Spinal cord (tissue), 10 donors: Measurements from ENCODE around the gene KDELR3. TPM values are rescaled to one million over a fixed set of nuclear protein-coding genes. Genes with fewer than 3 reads are reported as not detected.
"Not testable (repeated sequence)": the region's sequence is repeated elsewhere in the genome, so short reads cannot be mapped to it uniquely, and the experiment has no call there.

Source experiments
- DNase-seq, 6 donors: peaks; one replicate each; pipeline versions ENCODE4 v3.0.0 to v3.0.0-alpha.2; 2013 to 2015; ENCODE audit warnings: low spot score in 6 of 6, low read depth in 4 of 6
- H3K27ac ChIP-seq: one replicate; pipeline ENCODE4 v1.5.1; 2013; ENCODE audit warnings: low read depth, low read length, control low read depth
- H3K27me3 ChIP-seq: one replicate; pipeline ENCODE4 v1.6.1; 2013; ENCODE audit warnings: low read length; ENCODE audit not compliant: control insufficient read depth, insufficient read depth
- H3K36me3 ChIP-seq: one replicate; pipeline ENCODE4 v1.6.1; 2013; ENCODE audit warnings: low read length; ENCODE audit not compliant: control insufficient read depth, insufficient read depth
- H3K4me1 ChIP-seq: one replicate; pipeline ENCODE4 v1.6.1; 2013; ENCODE audit warnings: low read length; ENCODE audit not compliant: control insufficient read depth, insufficient read depth
- H3K4me3 ChIP-seq: one replicate; pipeline ENCODE4 v1.5.1; 2013; ENCODE audit warnings: low read depth, low read length, control low read depth
- H3K9me3 ChIP-seq: one replicate; pipeline ENCODE4 v1.6.1; 2013; ENCODE audit warnings: low read length; ENCODE audit not compliant: control insufficient read depth, insufficient read depth
- WGBS: methylation state at CpG from one replicate; pipeline ENCODE4 v1.1.5; 2013; ENCODE audit warnings: missing lambda C conversion rate; ENCODE audit not compliant: insufficient coverage; 5-methylcytosine and 5-hydroxymethylcytosine counted together
- polyA plus RNA-seq, 2 donors: library from polyadenylated mRNA; unstranded; fragments of 120-200 nt; gene quantifications; one replicate each; pipeline ENCODE4 v1.2.1, GENCODE V29; 2013; ENCODE audit not compliant: insufficient read length in 2 of 2
- total RNA-seq, 2 donors: library from RNA; depleted of rRNA in 1 of 2; stranded (reverse); fragments of 120-200 nt in 1 of 2; fragments of >200 nt in 1 of 2; gene quantifications; one replicate each; pipeline versions ENCODE4 v1.2.3 to v1.2.4, GENCODE V29; 2013 to 2014
- donor health status: healthy.

KDELR3 gene
- total and polyA plus RNA-seq, 4 donors, result 3.8 to 28.5 (median 18.0) TPM

GRCh38 chr22:38464992-38465672 lies 2.8 kb upstream of the KDELR3 start:
- Histone ChIP-seq H3K27me3 (peaks cover 45% of the 10 kb centered on the region), H3K4me1 (peaks cover 38% of the 10 kb centered on the region), H3K36me3 (no peaks in the 10 kb centered on the region), H3K9me3 (no peaks in the 10 kb centered on the region), H3K27ac (no peak overlapping the region), H3K4me3 (no peak overlapping the region)
- WGBS, result 100% methylated on average over 1 of the region's 10 CpGs
- no peak for DNase-seq

GRCh38 chr22:38465673-38466490 lies 2.0 kb upstream of the KDELR3 start:
- H3K4me3 ChIP-seq, result no peak overlapping the region
- H3K27ac ChIP-seq, result no peak overlapping the region
- no peak for DNase-seq
- H3K4me1 ChIP-seq, result peaks cover 34% of the 10 kb centered on the region
- H3K36me3 ChIP-seq, result no peaks in the 10 kb centered on the region
- no peaks in the 10 kb centered on the region for H3K9me3 ChIP-seq
- 65% methylated on average over 26 of the region's 26 CpGs for WGBS
- H3K27me3 ChIP-seq, result peaks cover 45% of the 10 kb centered on the region

DNA sequence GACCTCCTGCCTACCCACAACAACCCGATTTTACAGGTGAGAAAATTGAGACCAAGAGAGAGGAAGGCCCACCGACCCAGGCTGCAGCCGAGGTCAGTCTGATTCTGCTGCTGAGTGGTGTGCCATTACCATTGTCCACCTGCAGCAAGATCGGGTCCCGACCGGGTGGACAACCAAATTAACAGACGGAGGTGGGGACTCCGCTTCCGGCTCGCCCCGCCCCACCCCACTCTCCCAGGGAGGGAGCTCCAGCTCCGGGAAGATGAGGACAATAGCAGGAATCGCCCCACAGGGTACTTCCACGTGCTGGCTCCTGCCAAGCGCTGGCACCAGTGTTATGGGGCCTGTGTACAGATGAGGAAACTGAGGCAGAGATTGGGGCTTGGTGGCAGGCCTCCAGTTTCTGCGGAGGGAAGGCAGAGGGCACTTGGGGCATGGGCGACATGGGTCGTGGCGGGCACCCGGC lies 425 bp upstream of the KDELR3 start:
- Histone ChIP-seq H3K27me3 (peaks cover 39% of the 10 kb centered on the region), H3K9me3 (no peaks in the 10 kb centered on the region), H3K4me1 (peaks cover 21% of the 10 kb centered on the region), H3K27ac (no peak overlapping the region), H3K4me3 (peak overlapping the region; percentile 40), H3K36me3 (no peaks in the 10 kb centered on the region)
- 17% methylated on average over 19 of the region's 20 CpGs for WGBS
- no peak for DNase-seq

DNA sequence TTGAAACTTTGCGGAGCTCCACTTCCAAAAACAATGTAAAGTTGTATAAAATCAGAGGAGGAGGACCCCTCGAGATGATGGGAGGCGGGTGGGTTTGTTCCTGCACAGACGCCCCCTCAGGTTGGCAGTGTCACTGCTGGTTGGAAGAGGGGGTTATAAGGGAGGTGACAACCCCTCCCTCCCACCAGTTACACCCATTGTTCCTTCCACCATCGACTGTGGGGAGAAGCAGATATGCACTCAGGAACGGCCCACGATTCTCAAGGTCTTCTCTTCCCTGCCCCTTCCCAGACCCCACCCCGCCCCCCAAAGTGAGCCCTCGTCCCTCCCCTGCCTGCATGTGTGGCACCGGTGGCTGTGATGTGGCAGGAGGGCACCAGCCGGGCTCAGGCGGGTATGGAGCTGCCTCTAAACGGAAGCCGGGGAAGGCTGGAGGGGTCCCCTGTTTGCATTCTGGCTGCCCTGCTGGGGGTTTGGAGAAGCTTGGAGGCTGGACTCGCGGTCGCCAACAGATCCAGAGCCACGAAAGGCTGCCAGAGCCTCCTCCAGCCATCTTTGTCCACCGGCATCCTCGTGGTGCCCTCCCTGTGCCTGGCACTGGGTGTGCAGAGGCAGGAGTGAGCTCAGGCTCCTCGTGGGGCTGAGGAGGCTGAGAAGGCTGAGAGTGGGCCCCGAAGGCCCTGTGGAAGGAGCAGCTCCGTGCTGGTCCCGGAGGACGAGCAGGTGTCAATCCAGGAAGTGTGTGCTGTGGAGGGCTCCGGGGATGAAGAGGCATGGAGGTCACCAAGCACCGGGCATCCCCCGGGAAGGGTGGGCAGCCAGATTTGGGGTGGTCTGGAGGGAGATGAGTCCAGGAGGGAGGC lies 778 bp downstream of the KDELR3 start:
- Histone ChIP-seq H3K27me3 (peaks cover 35% of the 10 kb centered on the region), H3K4me3 (peak overlapping the region; percentile 60), H3K36me3 (no peaks in the 10 kb centered on the region), H3K9me3 (no peaks in the 10 kb centered on the region), H3K27ac (no peak overlapping the region), H3K4me1 (peaks cover 15% of the 10 kb centered on the region)
- DNase-seq, result no peak
- WGBS, result 82% methylated on average over 17 of the region's 28 CpGs

DNA sequence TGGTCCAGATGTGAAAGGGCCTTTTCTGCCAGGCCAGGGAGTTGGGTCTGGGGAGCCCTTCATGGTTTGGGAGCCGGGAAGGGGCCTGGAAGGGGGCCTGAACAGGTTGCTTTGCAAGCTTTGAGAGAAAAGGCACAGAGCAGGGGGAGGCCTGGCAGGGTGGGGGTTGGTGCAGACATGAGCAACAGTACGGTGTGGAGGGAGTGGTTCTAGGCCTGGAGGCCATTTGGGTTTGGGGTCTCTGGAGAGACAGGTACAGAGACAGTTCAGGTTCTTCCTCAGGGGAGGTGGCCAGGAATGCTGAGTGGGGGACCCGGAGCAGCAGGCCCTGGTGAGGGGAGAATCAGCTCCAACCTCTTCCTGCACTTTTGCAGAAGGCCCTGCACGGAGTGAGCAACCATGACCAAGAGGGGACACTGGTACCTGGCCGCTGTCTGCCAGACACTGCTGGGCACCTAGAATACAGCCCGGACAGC lies 1.4 kb downstream of the KDELR3 start:
- no peak overlapping the region for H3K27ac ChIP-seq
- H3K4me3 ChIP-seq, result no peak overlapping the region
- H3K27me3 ChIP-seq, result peaks cover 31% of the 10 kb centered on the region
- H3K9me3 ChIP-seq, result no peaks in the 10 kb centered on the region
- DNase-seq, result no peak
- H3K4me1 ChIP-seq, result peaks cover 15% of the 10 kb centered on the region
- no peaks in the 10 kb centered on the region for H3K36me3 ChIP-seq
- 89% methylated on average over 4 of the region's 6 CpGs for WGBS

- DNase-seq, H3K36me3 ChIP-seq, H3K27ac ChIP-seq, H3K9me3 ChIP-seq, H3K4me3 ChIP-seq: not testable (repeated sequence)
- Histone ChIP-seq H3K4me1 (peaks cover 15% of the 10 kb centered on the region), H3K27me3 (peaks cover 31% of the 10 kb centered on the region)
- 95% methylated on average over 8 of the region's 10 CpGs for WGBS
Measured at GRCh38 chr22:38470179-38470578, 2.3 kb downstream of the KDELR3 start.

DNA sequence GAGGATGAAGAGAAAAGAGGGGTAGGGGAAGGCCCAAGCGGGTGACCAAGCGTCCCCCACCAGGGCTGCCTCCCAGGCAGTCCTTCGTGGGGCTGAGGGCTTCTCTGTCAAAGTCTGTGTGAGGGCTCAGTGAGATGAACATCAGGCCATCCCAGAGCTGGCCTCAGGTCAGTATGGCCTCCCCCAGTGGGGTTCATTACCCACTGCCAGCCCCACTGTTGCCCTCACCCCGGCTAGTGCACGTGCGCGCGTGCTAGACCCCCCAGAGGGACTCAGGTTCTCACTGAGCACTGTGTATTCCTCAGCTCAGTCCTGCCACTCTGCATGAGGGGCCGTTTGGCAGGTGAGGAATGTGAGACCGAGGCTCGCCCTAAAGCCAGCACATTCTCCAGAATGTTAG lies 3.3 kb downstream of the KDELR3 start:
- 91% methylated on average over 6 of the region's 11 CpGs for WGBS
- Histone ChIP-seq H3K36me3 (no peaks in the 10 kb centered on the region), H3K4me1 (peaks cover 15% of the 10 kb centered on the region), H3K27me3 (peaks cover 29% of the 10 kb centered on the region), H3K27ac (no peak overlapping the region), H3K4me3 (no peak overlapping the region), H3K9me3 (no peaks in the 10 kb centered on the region)
- no peak for DNase-seq

GRCh38 chr22:38474003-38474607 lies 6.2 kb downstream of the KDELR3 start:
- no peak for DNase-seq
- Histone ChIP-seq H3K36me3 (no peaks in the 10 kb centered on the region), H3K27ac (no peak overlapping the region), H3K9me3 (no peaks in the 10 kb centered on the region), H3K4me1 (no peaks in the 10 kb centered on the region), H3K4me3 (no peak overlapping the region), H3K27me3 (peaks cover 4% of the 10 kb centered on the region)
- WGBS, result 49% methylated on average over 6 of the region's 10 CpGs

DNA sequence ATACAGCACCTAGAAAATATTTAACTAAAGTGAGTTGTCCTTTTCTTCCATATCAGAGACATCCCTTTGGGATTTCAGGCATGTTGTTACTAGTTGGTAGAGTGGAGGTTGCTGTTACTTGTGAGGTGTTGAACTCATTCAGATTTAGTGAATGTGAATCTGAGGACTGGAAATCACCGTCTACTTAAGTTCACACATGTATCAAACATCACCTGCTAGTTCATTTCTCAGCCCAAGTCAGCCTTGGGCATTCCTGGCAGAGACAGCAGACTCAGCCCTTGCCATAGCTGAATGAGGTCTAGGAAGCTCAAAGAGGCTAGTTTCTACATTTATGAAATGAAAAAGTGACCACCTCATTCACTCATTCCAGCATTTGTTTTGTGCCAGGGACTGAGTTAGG lies 9.7 kb downstream of the KDELR3 start:
- no peak for DNase-seq
- WGBS, result no CpG with 5 or more reads among the region's 1 CpG
- no peaks in the 10 kb centered on the region for H3K4me1 ChIP-seq
- H3K27ac ChIP-seq, result no peak overlapping the region
- peaks cover 11% of the 10 kb centered on the region for H3K36me3 ChIP-seq
- no peak overlapping the region for H3K4me3 ChIP-seq
- no peaks in the 10 kb centered on the region for H3K27me3 ChIP-seq
- H3K9me3 ChIP-seq, result no peaks in the 10 kb centered on the region
